Keratinocyte (primary cell): ENCODE data around the gene KNL1. TPM values are rescaled to one million over a fixed set of nuclear protein-coding genes. Genes with fewer than 3 reads are reported as not detected.
"Not testable (repeated sequence)": the region's sequence is repeated elsewhere in the genome, so short reads cannot be mapped to it uniquely, and the experiment has no call there.

Experiments used
- DNase-seq: peaks from one replicate; pipeline ENCODE4 v3.0.0-alpha.2; 2011; ENCODE audit warnings: low read depth, missing footprints, low spot score
- FAIRE-seq: peaks from 2 replicates; lab custom pipeline; 2011; peaks lifted over from hg19 to GRCh38; lab: Jason Lieb, UNC
- H2AFZ ChIP-seq: 2 replicates; pipeline ENCODE4 v1.6.0; 2012; ENCODE audit warnings: low read length, control low read depth, inconsistent platforms; ENCODE audit not compliant: control insufficient read depth
- H3K27ac ChIP-seq: 2 replicates; pipeline ENCODE4 v1.5.1; 2011; ENCODE audit warnings: low read length; ENCODE audit not compliant: control insufficient read depth, insufficient read depth
- H3K27me3 ChIP-seq: 3 replicates; pipeline ENCODE4 v1.6.0; 2011; ENCODE audit warnings: low read length; ENCODE audit not compliant: control insufficient read depth, insufficient read depth; ENCODE audit errors: extremely low read depth
- H3K36me3 ChIP-seq, 2 experiments: 2 replicates in 1 of 2; 3 replicates in 1 of 2; pipeline ENCODE4 v1.5.1; 2011; ENCODE audit warnings: low read length in 2 of 2, mild to moderate bottlenecking in 1 of 2; ENCODE audit not compliant: control insufficient read depth in 2 of 2, insufficient read depth in 2 of 2; ENCODE audit errors: extremely low read depth in 1 of 2
- H3K4me1 ChIP-seq: 3 replicates; pipeline ENCODE4 v1.5.1; 2011; ENCODE audit warnings: low read length; ENCODE audit not compliant: control insufficient read depth, insufficient read depth; ENCODE audit errors: extremely low read depth
- H3K4me2 ChIP-seq: 3 replicates; pipeline ENCODE4 v1.6.0; 2011; ENCODE audit warnings: low read depth, low read length; ENCODE audit not compliant: control insufficient read depth, insufficient read depth; ENCODE audit errors: extremely low read depth
- H3K4me3 ChIP-seq, 3 experiments: fragments of 200-600 bp in 1 of 3; sonication (generic) in 1 of 3; 2 replicates in 2 of 3; 3 replicates in 1 of 3; pipeline ENCODE4 v1.5.1; 2011 to 2016; ENCODE audit warnings: low read length in 3 of 3, mild to moderate bottlenecking in 3 of 3, control low read depth in 2 of 3, inconsistent platforms in 1 of 3, low read depth in 1 of 3, mixed read lengths in 1 of 3, mixed run types in 1 of 3, moderate library complexity in 1 of 3; ENCODE audit not compliant: control insufficient read depth in 2 of 3, insufficient read depth in 2 of 3; ENCODE audit errors: extremely low read depth in 1 of 3
- H3K79me2 ChIP-seq: 2 replicates; pipeline ENCODE4 v1.6.0; 2012; ENCODE audit warnings: low read length; ENCODE audit not compliant: control insufficient read depth, insufficient read depth
- H3K9ac ChIP-seq: 3 replicates; pipeline ENCODE4 v1.6.0; 2011; ENCODE audit warnings: low read length; ENCODE audit not compliant: control insufficient read depth, insufficient read depth; ENCODE audit errors: extremely low read depth
- H3K9me1 ChIP-seq: 3 replicates; pipeline ENCODE4 v1.6.0; 2011; ENCODE audit warnings: low read length; ENCODE audit not compliant: control insufficient read depth, insufficient read depth; ENCODE audit errors: extremely low read depth
- H3K9me3 ChIP-seq: 2 replicates; pipeline ENCODE4 v1.5.1; 2012; ENCODE audit warnings: low read depth, low read length; ENCODE audit not compliant: control insufficient read depth
- H4K20me1 ChIP-seq: 3 replicates; pipeline ENCODE4 v1.6.0; 2011; ENCODE audit warnings: low read length; ENCODE audit not compliant: control insufficient read depth, insufficient read depth; ENCODE audit errors: extremely low read depth
- CTCF ChIP-seq, 3 experiments: IDR thresholded peaks in 1 of 3; conservative IDR thresholded peaks in 1 of 3; optimal IDR thresholded peaks in 1 of 3; 2 replicates in 2 of 3; 3 replicates in 1 of 3; pipeline versions ENCODE3 to v1.5.1; 2011; ENCODE audit warnings: low read length in 3 of 3, mild to moderate bottlenecking in 3 of 3, moderate library complexity in 2 of 3, control low read depth in 1 of 3, inconsistent platforms in 1 of 3; ENCODE audit not compliant: insufficient read depth in 2 of 3; ENCODE audit errors: extremely low read depth in 1 of 3
- EZH2 ChIP-seq: IDR thresholded peaks from one replicate; pipeline ENCODE4 v1.6.1; 2012; ENCODE audit warnings: inconsistent platforms, mild to moderate bottlenecking, low read length, moderate library complexity
- dilution Hi-C: fragments of 300-500 bp; cut with MboI; formaldehyde crosslinking; loops from one replicate; pipeline ENCODE4 v1.7.0; 2020; ENCODE audit warnings: low sequenced_read_pairs; ENCODE audit not compliant: extremely low pct_ligation_motif_present
- polyA plus RNA-seq, 5 experiments: library from polyadenylated mRNA; depleted of rRNA in 3 of 5; stranded (reverse) in 3 of 5; stranded (forward) in 1 of 5; unstranded in 1 of 5; fragments of >200 nt; gene quantifications; 1 replicate in 1 of 5; 2 replicates in 3 of 5; 3 replicates in 1 of 5; pipeline versions ENCODE4 v1.2.1 to v1.2.3, GENCODE V29; 2011 to 2012; ENCODE audit warnings: missing spikeins in 2 of 5, low read depth in 1 of 5, low replicate concordance in 1 of 5

The KNL1 gene
- polyA plus RNA-seq, 1 donor (not counting 4 experiments of a cell fraction or from before 2014, with no cell fraction given), result 6.9 TPM

DNA sequence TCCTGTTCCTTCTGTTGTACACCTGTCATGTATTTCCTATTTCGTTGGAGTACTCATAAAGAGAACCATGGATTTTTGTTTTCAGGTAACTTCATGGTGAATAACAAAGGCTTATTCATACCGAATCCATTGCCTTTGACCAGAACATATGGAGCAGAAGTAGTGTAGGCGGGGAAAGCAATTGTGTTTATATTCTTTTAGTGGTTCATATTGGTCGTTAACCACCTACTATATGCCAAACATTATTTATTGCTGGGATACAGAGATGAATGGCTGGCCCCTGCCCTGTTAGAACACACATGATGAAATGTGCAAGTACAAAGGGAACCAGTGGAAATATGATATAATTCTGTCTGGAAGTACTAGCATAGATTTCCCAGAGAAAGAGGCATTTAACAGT is 15.2 kb upstream of the KNL1 start:
- DNase-seq (no peak), FAIRE-seq (no peak)
- Histone ChIP-seq H3K27me3 (no peaks in the 10 kb centered on the region), H3K4me1 (no peaks in the 10 kb centered on the region), H4K20me1 (no peaks in the 10 kb centered on the region), H3K79me2 (no peaks in the 10 kb centered on the region), H3K9me1 (no peaks in the 10 kb centered on the region), H3K9ac (no peak overlapping the region), H2AFZ (no peak overlapping the region), H3K27ac (no peak overlapping the region), H3K9me3 (no peaks in the 10 kb centered on the region), H3K4me2 (no peak overlapping the region), H3K4me3 (no peak overlapping the region), H3K36me3 (peaks cover 3 to 5% of the 10 kb centered on the region in 2 experiments)
- dilution Hi-C loops, result no loop called here
- TF ChIP-seq CTCF (optimal IDR thresholded peaks at IDR 0.05 in 1 of 3, IDR thresholded peaks at IDR 0.05 in 1 of 3, conservative IDR thresholded peaks at IDR 0.05 in 1 of 3; ENCODE audit: extremely low read depth in 1 of 3, insufficient read depth in 2 of 3, low read length in 3 of 3) (no peak), EZH2 (no peak)

- H3K79me2 ChIP-seq, H3K4me2 ChIP-seq, H3K4me3 ChIP-seq, DNase-seq, H3K36me3 ChIP-seq, H3K9me3 ChIP-seq, H4K20me1 ChIP-seq, H3K9ac ChIP-seq, H2AFZ ChIP-seq, dilution Hi-C loops, H3K4me1 ChIP-seq, FAIRE-seq, H3K27me3 ChIP-seq, H3K27ac ChIP-seq, H3K9me1 ChIP-seq: not testable (repeated sequence)
Measured at GRCh38 chr15:40581796-40582195, 12.3 kb upstream of the KNL1 start.

GRCh38 chr15:40582726-40583246 is 11.3 kb upstream of the KNL1 start:
- TF ChIP-seq CTCF (optimal IDR thresholded peaks at IDR 0.05 in 1 of 3, IDR thresholded peaks at IDR 0.05 in 1 of 3, conservative IDR thresholded peaks at IDR 0.05 in 1 of 3; ENCODE audit: extremely low read depth in 1 of 3, insufficient read depth in 2 of 3, low read length in 3 of 3) (no peak), EZH2 (no peak)
- dilution Hi-C loops, result no loop called here
- no peaks in the 10 kb centered on the region for H3K9me3 ChIP-seq
- H4K20me1 ChIP-seq, result no peaks in the 10 kb centered on the region
- no peak overlapping the region for H2AFZ ChIP-seq
- H3K4me2 ChIP-seq, result peak overlapping the region; percentile 5
- FAIRE-seq, result no peak
- no peaks in the 10 kb centered on the region for H3K9me1 ChIP-seq
- no peaks in the 10 kb centered on the region for H3K27me3 ChIP-seq
- no peak overlapping the region for H3K9ac ChIP-seq
- peak overlapping the region in 1 of 3 experiments; percentile 26 for H3K4me3 ChIP-seq
- no peaks in the 10 kb centered on the region for H3K36me3 ChIP-seq
- DNase-seq, result no peak
- H3K79me2 ChIP-seq, result no peaks in the 10 kb centered on the region
- no peaks in the 10 kb centered on the region for H3K4me1 ChIP-seq
- H3K27ac ChIP-seq, result no peak overlapping the region
